Left kidney (tissue), 2 donors: ENCODE results near the gene ARL5C. TPM values are rescaled to one million over a fixed set of nuclear protein-coding genes. Genes with fewer than 3 reads are reported as not detected.

Experiments
- DNase-seq: peaks from one replicate; pipeline ENCODE4 v3.0.0-alpha.2; 2013
- polyA plus RNA-seq: library from polyadenylated mRNA; unstranded; fragments of 120-200 nt; gene quantifications from one replicate; pipeline ENCODE4 v1.2.1, GENCODE V29; 2013; ENCODE audit not compliant: insufficient read length

Gene ARL5C
- polyA plus RNA-seq, 1 donor = 0.22 TPM

DNA sequence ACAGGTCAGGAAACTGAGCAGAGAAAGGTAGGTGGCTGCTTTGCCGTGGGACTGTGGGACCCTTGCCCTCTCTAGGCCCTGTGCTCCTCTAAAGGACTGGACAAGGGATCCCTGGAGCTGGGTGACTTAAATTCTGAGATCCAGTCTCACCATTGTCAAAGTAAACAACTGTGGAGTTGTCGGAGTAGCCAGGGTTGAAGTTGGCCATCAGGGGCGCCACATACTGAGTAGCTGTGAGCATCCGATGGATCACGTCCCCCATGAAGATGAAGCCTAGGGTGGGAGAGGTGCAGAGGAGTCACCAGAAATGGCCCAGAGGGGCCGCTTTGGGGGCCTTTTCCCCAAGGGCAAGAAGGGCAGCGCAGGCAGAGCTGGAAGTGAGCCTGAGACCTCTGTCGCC is 58.0 kb downstream of the ARL5C start:
- DNase-seq = no peak

- DNase-seq = no peak
Observed at GRCh38 chr17:39107155-39107554, 58.8 kb downstream of the ARL5C start.

Other genes with a start within 250 kb of the ARL5C start
- not detected for gene FBXO47, start 198.8 kb downstream of the ARL5C start, polyA plus RNA-seq
- 5.9 TPM for gene PLXDC1, start 14.5 kb downstream of the ARL5C start, polyA plus RNA-seq
- 12.2 TPM for gene CACNB1, start 31.5 kb upstream of the ARL5C start, polyA plus RNA-seq
- 1,651 TPM for gene RPL19, start 34.1 kb upstream of the ARL5C start, polyA plus RNA-seq
- 3.5 TPM for gene STAC2, start 59.8 kb upstream of the ARL5C start, polyA plus RNA-seq
- 16.8 TPM for gene FBXL20, start 235.5 kb upstream of the ARL5C start, polyA plus RNA-seq